Measurements from ENCODE around the gene SPIN2B.

DNA sequence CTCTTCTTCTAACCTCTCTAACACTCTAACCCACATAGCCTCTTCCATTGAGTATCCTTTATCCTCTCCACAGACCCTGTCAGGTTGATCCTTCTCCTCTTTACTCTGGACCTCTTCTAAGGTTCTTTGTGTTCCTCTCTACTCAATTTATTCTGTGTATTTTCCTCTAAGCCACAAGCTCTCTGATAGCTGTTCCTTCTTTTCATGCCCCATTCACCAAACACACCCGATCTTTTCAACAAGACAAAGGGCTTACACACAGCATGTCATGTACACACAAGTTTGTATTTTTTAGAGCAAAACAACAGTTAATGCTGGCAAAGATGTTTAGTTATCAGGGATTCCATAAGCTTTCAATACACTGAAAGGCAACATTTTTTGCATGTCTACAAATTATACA is 1.9 kb downstream of the SPIN2B start:
- TF ChIP-seq, protein P1, sequence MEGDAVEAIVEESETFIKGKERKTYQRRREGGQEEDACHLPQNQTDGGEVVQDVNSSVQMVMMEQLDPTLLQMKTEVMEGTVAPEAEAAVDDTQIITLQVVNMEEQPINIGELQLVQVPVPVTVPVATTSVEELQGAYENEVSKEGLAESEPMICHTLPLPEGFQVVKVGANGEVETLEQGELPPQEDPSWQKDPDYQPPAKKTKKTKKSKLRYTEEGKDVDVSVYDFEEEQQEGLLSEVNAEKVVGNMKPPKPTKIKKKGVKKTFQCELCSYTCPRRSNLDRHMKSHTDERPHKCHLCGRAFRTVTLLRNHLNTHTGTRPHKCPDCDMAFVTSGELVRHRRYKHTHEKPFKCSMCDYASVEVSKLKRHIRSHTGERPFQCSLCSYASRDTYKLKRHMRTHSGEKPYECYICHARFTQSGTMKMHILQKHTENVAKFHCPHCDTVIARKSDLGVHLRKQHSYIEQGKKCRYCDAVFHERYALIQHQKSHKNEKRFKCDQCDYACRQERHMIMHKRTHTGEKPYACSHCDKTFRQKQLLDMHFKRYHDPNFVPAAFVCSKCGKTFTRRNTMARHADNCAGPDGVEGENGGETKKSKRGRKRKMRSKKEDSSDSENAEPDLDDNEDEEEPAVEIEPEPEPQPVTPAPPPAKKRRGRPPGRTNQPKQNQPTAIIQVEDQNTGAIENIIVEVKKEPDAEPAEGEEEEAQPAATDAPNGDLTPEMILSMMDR (IDR thresholded peaks at IDR 0.05): no peak
- no peak for TF ChIP-seq EP300 (IDR thresholded peaks at IDR 0.05)
- no peak for TF ChIP-seq POLR2A (IDR thresholded peaks at IDR 0.05; ENCODE audit: low read depth)

Data from esophagus muscularis mucosa (tissue), 4 donors.